WTC11 (cell line): ENCODE data around the gene ACTA2. TPM values are rescaled to one million over a fixed set of nuclear protein-coding genes. Genes with fewer than 3 reads are reported as not detected.

Experiments
- ESRRA ChIP-seq: sonication (generic); formaldehyde crosslinking; IDR thresholded peaks from 2 replicates; pipeline ENCODE4 v1.8.1; 2022; ENCODE audit warnings: mild to moderate bottlenecking, missing genetic modification reagents, borderline replicate concordance
- JUN ChIP-seq: sonication (generic); formaldehyde crosslinking; IDR thresholded peaks from 2 replicates; pipeline ENCODE4 v1.8.0; 2023; ENCODE audit warnings: mild to moderate bottlenecking, missing genetic modification reagents
- MXD4 ChIP-seq: fragments of 250-450 bp; sonication (Bioruptor Pico); IDR thresholded peaks from 2 replicates; pipeline ENCODE4 v1.8.0; 2021; ENCODE audit warnings: mild to moderate bottlenecking, moderate library complexity, borderline replicate concordance
- MYBL2 ChIP-seq: sonication (generic); formaldehyde crosslinking; IDR thresholded peaks from 2 replicates; pipeline ENCODE4 v1.8.1; 2023; ENCODE audit warnings: mild to moderate bottlenecking, moderate library complexity, missing genetic modification reagents
- PRRX2 ChIP-seq: fragments of 250-450 bp; sonication (Bioruptor Pico); IDR thresholded peaks from 2 replicates; pipeline ENCODE4 v1.8.0; 2021; ENCODE audit warnings: mild to moderate bottlenecking
- SMAD3 ChIP-seq: sonication (generic); formaldehyde crosslinking; IDR thresholded peaks from 2 replicates; pipeline ENCODE4 v1.8.0; 2022; ENCODE audit warnings: missing genetic modification reagents, mild to moderate bottlenecking, borderline replicate concordance
- SOX15 ChIP-seq: fragments of 250-450 bp; sonication (Bioruptor Pico); IDR thresholded peaks from 2 replicates; pipeline ENCODE4 v1.9.0; 2021; ENCODE audit warnings: mild to moderate bottlenecking
- TEAD4 ChIP-seq: sonication (generic); formaldehyde crosslinking; IDR thresholded peaks from 2 replicates; pipeline ENCODE4 v1.8.0; 2022; ENCODE audit warnings: mild to moderate bottlenecking, missing genetic modification reagents
- ZNF121 ChIP-seq: sonication (generic); formaldehyde crosslinking; IDR thresholded peaks from 2 replicates; pipeline ENCODE4 v1.8.0; 2023; ENCODE audit warnings: missing genetic modification reagents
- ZNF317 ChIP-seq: sonication (generic); formaldehyde crosslinking; IDR thresholded peaks from 2 replicates; pipeline ENCODE4 v1.8.1; 2023; ENCODE audit warnings: low read depth, mild to moderate bottlenecking, moderate library complexity, missing genetic modification reagents, borderline replicate concordance
- ZNF396 ChIP-seq: fragments of 250-450 bp; sonication (Bioruptor Pico); IDR thresholded peaks from 2 replicates; pipeline ENCODE4 v1.8.0; 2021; ENCODE audit warnings: mild to moderate bottlenecking, moderate library complexity, borderline replicate concordance
- total RNA-seq: library from RNA; stranded (reverse); gene quantifications from 3 replicates; pipeline ENCODE4 v1.2.3, GENCODE V29; 2021
- TF ChIP-seq, protein P1 (sequence below): sonication (generic); formaldehyde crosslinking; IDR thresholded peaks from 2 replicates; pipeline ENCODE4 v1.8.1; 2023; ENCODE audit warnings: mild to moderate bottlenecking, missing genetic modification reagents, borderline replicate concordance
- TF ChIP-seq, protein P2 (sequence below): sonication (generic); formaldehyde crosslinking; IDR thresholded peaks from 2 replicates; pipeline ENCODE4 v1.8.0; 2022; ENCODE audit warnings: mild to moderate bottlenecking, missing genetic modification reagents
- TF ChIP-seq, protein P3 (sequence below): sonication (generic); formaldehyde crosslinking; IDR thresholded peaks from 2 replicates; pipeline ENCODE4 v1.8.0; 2022; ENCODE audit warnings: missing genetic modification reagents
- TF ChIP-seq, protein P4 (sequence below): sonication (generic); formaldehyde crosslinking; IDR thresholded peaks from 2 replicates; pipeline ENCODE4 v1.8.1; 2023; ENCODE audit warnings: mild to moderate bottlenecking, moderate library complexity, missing genetic modification reagents
- TF ChIP-seq, protein P5 (sequence below): sonication (generic); formaldehyde crosslinking; IDR thresholded peaks from 2 replicates; pipeline ENCODE4 v1.8.0; 2023; ENCODE audit warnings: missing genetic modification reagents
- TF ChIP-seq, protein P6 (sequence below): fragments of 250-450 bp; sonication (Bioruptor Pico); IDR thresholded peaks from 2 replicates; pipeline ENCODE4 v1.9.0; 2021; ENCODE audit warnings: mild to moderate bottlenecking
- TF ChIP-seq, protein P7 (sequence below): fragments of 250-450 bp; sonication (Bioruptor Pico); IDR thresholded peaks from 2 replicates; pipeline ENCODE4 v1.8.0; 2021; ENCODE audit warnings: mild to moderate bottlenecking
- TF ChIP-seq, protein P8 (sequence below): sonication (generic); formaldehyde crosslinking; conservative IDR thresholded peaks from 2 replicates; pipeline ENCODE4 v1.8.1; 2022; ENCODE audit warnings: mild to moderate bottlenecking, missing genetic modification reagents
- TF ChIP-seq, protein P9 (sequence below): sonication (generic); formaldehyde crosslinking; IDR thresholded peaks from 2 replicates; pipeline ENCODE4 v1.8.1; 2023; ENCODE audit warnings: mild to moderate bottlenecking, missing genetic modification reagents

Gene ACTA2
- total RNA-seq, 1 experiment from 2014 or later = 4.4 TPM

DNA sequence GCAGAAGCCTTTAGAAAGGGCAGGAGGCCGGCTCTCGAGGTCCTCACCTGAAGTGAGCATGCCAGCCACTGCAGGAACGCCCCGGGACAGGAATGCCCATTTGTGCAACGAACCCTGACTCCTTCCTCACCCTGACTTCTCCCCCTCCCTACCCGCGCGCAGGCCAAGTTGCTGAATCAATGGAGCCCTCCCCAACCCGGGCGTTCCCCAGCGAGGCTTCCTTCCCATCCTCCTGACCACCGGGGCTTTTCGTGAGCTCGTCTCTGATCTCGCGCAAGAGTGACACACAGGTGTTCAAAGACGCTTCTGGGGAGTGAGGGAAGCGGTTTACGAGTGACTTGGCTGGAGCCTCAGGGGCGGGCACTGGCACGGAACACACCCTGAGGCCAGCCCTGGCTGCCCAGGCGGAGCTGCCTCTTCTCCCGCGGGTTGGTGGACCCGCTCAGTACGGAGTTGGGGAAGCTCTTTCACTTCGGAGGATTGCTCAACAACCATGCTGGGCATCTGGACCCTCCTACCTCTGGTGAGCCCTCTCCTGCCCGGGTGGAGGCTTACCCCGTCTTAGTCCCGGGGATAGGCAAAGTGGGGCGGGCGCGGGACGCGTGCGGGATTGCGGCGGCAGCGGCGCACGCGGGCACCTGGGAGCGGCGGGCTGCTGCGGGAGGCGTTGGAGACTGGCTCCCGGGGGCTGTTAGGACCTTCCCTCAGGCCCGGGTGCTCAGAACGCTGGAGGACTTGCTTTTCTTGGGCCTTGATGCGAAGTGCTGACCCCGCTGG lies 38.0 kb upstream of the ACTA2 start, which contains the start of gene FAS (continued):
- TF ChIP-seq, protein P1, sequence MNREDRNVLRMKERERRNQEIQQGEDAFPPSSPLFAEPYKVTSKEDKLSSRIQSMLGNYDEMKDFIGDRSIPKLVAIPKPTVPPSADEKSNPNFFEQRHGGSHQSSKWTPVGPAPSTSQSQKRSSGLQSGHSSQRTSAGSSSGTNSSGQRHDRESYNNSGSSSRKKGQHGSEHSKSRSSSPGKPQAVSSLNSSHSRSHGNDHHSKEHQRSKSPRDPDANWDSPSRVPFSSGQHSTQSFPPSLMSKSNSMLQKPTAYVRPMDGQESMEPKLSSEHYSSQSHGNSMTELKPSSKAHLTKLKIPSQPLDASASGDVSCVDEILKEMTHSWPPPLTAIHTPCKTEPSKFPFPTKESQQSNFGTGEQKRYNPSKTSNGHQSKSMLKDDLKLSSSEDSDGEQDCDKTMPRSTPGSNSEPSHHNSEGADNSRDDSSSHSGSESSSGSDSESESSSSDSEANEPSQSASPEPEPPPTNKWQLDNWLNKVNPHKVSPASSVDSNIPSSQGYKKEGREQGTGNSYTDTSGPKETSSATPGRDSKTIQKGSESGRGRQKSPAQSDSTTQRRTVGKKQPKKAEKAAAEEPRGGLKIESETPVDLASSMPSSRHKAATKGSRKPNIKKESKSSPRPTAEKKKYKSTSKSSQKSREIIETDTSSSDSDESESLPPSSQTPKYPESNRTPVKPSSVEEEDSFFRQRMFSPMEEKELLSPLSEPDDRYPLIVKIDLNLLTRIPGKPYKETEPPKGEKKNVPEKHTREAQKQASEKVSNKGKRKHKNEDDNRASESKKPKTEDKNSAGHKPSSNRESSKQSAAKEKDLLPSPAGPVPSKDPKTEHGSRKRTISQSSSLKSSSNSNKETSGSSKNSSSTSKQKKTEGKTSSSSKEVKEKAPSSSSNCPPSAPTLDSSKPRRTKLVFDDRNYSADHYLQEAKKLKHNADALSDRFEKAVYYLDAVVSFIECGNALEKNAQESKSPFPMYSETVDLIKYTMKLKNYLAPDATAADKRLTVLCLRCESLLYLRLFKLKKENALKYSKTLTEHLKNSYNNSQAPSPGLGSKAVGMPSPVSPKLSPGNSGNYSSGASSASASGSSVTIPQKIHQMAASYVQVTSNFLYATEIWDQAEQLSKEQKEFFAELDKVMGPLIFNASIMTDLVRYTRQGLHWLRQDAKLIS (CRISPR knock-in tag) = no peak
- TF ChIP-seq, protein P2, sequence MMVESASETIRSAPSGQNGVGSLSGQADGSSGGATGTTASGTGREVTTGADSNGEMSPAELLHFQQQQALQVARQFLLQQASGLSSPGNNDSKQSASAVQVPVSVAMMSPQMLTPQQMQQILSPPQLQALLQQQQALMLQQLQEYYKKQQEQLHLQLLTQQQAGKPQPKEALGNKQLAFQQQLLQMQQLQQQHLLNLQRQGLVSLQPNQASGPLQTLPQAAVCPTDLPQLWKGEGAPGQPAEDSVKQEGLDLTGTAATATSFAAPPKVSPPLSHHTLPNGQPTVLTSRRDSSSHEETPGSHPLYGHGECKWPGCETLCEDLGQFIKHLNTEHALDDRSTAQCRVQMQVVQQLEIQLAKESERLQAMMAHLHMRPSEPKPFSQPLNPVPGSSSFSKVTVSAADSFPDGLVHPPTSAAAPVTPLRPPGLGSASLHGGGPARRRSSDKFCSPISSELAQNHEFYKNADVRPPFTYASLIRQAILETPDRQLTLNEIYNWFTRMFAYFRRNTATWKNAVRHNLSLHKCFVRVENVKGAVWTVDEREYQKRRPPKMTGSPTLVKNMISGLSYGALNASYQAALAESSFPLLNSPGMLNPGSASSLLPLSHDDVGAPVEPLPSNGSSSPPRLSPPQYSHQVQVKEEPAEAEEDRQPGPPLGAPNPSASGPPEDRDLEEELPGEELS (CRISPR knock-in tag) = no peak
- TF ChIP-seq, protein P3, sequence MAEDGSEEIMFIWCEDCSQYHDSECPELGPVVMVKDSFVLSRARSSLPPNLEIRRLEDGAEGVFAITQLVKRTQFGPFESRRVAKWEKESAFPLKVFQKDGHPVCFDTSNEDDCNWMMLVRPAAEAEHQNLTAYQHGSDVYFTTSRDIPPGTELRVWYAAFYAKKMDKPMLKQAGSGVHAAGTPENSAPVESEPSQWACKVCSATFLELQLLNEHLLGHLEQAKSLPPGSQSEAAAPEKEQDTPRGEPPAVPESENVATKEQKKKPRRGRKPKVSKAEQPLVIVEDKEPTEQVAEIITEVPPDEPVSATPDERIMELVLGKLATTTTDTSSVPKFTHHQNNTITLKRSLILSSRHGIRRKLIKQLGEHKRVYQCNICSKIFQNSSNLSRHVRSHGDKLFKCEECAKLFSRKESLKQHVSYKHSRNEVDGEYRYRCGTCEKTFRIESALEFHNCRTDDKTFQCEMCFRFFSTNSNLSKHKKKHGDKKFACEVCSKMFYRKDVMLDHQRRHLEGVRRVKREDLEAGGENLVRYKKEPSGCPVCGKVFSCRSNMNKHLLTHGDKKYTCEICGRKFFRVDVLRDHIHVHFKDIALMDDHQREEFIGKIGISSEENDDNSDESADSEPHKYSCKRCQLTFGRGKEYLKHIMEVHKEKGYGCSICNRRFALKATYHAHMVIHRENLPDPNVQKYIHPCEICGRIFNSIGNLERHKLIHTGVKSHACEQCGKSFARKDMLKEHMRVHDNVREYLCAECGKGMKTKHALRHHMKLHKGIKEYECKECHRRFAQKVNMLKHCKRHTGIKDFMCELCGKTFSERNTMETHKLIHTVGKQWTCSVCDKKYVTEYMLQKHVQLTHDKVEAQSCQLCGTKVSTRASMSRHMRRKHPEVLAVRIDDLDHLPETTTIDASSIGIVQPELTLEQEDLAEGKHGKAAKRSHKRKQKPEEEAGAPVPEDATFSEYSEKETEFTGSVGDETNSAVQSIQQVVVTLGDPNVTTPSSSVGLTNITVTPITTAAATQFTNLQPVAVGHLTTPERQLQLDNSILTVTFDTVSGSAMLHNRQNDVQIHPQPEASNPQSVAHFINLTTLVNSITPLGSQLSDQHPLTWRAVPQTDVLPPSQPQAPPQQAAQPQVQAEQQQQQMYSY (CRISPR knock-in tag) = 0 out of 2 replicates have a peak, but pooled peaks have one; percentile 16
- TF ChIP-seq ZNF317 (CRISPR knock-in tag) (no peak), MXD4 (CRISPR knock-in tag) (no peak), SOX15 (CRISPR knock-in tag) (no peak), PRRX2 (CRISPR knock-in tag) (no peak), ZNF121 (CRISPR knock-in tag) (no peak), JUN (CRISPR knock-in tag) (no peak), MYBL2 (CRISPR knock-in tag) (no peak), TEAD4 (CRISPR knock-in tag) (no peak), SMAD3 (CRISPR knock-in tag) (no peak), ZNF396 (CRISPR knock-in tag) (no peak), ESRRA (CRISPR knock-in tag) (no peak)
- TF ChIP-seq, protein P4, sequence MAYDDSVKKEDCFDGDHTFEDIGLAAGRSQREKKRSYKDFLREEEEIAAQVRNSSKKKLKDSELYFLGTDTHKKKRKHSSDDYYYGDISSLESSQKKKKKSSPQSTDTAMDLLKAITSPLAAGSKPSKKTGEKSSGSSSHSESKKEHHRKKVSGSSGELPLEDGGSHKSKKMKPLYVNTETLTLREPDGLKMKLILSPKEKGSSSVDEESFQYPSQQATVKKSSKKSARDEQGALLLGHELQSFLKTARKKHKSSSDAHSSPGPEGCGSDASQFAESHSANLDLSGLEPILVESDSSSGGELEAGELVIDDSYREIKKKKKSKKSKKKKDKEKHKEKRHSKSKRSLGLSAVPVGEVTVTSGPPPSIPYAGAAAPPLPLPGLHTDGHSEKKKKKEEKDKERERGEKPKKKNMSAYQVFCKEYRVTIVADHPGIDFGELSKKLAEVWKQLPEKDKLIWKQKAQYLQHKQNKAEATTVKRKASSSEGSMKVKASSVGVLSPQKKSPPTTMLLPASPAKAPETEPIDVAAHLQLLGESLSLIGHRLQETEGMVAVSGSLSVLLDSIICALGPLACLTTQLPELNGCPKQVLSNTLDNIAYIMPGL (CRISPR knock-in tag) = peak; percentile 81
- TF ChIP-seq, protein P5, sequence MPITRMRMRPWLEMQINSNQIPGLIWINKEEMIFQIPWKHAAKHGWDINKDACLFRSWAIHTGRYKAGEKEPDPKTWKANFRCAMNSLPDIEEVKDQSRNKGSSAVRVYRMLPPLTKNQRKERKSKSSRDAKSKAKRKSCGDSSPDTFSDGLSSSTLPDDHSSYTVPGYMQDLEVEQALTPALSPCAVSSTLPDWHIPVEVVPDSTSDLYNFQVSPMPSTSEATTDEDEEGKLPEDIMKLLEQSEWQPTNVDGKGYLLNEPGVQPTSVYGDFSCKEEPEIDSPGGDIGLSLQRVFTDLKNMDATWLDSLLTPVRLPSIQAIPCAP (CRISPR knock-in tag) = no peak
- TF ChIP-seq, protein P6, sequence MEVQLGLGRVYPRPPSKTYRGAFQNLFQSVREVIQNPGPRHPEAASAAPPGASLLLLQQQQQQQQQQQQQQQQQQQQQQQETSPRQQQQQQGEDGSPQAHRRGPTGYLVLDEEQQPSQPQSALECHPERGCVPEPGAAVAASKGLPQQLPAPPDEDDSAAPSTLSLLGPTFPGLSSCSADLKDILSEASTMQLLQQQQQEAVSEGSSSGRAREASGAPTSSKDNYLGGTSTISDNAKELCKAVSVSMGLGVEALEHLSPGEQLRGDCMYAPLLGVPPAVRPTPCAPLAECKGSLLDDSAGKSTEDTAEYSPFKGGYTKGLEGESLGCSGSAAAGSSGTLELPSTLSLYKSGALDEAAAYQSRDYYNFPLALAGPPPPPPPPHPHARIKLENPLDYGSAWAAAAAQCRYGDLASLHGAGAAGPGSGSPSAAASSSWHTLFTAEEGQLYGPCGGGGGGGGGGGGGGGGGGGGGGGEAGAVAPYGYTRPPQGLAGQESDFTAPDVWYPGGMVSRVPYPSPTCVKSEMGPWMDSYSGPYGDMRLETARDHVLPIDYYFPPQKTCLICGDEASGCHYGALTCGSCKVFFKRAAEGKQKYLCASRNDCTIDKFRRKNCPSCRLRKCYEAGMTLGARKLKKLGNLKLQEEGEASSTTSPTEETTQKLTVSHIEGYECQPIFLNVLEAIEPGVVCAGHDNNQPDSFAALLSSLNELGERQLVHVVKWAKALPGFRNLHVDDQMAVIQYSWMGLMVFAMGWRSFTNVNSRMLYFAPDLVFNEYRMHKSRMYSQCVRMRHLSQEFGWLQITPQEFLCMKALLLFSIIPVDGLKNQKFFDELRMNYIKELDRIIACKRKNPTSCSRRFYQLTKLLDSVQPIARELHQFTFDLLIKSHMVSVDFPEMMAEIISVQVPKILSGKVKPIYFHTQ (CRISPR knock-in tag) = no peak
- TF ChIP-seq, protein P7, sequence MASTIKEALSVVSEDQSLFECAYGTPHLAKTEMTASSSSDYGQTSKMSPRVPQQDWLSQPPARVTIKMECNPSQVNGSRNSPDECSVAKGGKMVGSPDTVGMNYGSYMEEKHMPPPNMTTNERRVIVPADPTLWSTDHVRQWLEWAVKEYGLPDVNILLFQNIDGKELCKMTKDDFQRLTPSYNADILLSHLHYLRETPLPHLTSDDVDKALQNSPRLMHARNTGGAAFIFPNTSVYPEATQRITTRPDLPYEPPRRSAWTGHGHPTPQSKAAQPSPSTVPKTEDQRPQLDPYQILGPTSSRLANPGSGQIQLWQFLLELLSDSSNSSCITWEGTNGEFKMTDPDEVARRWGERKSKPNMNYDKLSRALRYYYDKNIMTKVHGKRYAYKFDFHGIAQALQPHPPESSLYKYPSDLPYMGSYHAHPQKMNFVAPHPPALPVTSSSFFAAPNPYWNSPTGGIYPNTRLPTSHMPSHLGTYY (CRISPR knock-in tag) = no peak
- TF ChIP-seq, protein P8, sequence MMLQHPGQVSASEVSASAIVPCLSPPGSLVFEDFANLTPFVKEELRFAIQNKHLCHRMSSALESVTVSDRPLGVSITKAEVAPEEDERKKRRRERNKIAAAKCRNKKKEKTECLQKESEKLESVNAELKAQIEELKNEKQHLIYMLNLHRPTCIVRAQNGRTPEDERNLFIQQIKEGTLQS = no peak
- TF ChIP-seq, protein P9, sequence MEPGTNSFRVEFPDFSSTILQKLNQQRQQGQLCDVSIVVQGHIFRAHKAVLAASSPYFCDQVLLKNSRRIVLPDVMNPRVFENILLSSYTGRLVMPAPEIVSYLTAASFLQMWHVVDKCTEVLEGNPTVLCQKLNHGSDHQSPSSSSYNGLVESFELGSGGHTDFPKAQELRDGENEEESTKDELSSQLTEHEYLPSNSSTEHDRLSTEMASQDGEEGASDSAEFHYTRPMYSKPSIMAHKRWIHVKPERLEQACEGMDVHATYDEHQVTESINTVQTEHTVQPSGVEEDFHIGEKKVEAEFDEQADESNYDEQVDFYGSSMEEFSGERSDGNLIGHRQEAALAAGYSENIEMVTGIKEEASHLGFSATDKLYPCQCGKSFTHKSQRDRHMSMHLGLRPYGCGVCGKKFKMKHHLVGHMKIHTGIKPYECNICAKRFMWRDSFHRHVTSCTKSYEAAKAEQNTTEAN (CRISPR knock-in tag) = 0 out of 2 replicates have a peak, but pooled peaks have one; percentile 25
